Skeletal muscle cell (primary cell): ENCODE results near the gene IKZF1.

Source experiments
- DNase-seq: peaks from one replicate; pipeline ENCODE4 v3.0.0-alpha.2; 2010; ENCODE audit warnings: low read depth
- H3K4me3 ChIP-seq: 2 replicates; pipeline ENCODE4 v1.5.1; 2011; ENCODE audit warnings: low read depth, mild to moderate bottlenecking, control low read depth, low read length, moderate library complexity

Gene IKZF1

DNA sequence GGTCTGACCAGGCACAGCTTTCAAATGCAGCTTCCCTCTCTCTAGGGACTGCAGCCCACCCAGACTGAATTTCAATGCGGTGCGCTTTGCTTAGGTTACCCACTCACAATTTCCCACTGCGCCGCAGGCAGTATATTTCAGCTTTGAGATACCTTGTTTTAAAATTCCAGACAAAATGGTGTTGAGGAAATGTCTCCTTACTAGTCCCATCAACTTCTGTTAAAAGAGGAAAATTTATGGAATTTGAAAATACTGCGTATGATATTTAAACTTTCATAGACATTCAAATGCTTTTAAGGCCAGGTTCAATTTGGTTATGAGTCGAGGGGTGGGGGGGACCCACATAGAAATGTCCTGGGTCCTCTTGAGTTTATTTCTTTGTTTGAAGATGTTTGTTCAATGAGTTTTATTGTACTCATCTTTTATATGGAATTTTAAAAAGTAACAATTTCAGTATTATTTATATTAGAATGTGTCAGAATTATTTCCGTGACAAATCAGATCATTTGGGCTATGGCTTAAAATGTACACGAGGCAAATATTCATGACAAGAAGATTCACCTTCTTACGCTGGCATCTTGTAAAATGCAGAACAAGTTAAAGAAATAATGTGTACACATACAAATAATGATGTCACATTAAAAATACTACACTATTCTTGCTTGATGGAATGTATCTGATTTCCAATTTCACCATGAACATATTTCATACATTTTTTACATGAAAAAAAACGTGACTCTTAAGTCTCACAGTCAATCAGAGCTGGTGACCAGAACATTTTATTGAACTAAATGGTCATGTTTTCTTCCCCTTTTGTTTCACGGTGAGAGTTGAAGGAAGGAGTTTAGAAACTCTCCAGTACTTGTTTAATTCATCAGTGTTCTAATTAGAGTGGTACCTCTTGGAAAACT lies 1.3 kb downstream of the IKZF1 start:
- no peak for DNase-seq
- no peak overlapping the region for H3K4me3 ChIP-seq

DNA sequence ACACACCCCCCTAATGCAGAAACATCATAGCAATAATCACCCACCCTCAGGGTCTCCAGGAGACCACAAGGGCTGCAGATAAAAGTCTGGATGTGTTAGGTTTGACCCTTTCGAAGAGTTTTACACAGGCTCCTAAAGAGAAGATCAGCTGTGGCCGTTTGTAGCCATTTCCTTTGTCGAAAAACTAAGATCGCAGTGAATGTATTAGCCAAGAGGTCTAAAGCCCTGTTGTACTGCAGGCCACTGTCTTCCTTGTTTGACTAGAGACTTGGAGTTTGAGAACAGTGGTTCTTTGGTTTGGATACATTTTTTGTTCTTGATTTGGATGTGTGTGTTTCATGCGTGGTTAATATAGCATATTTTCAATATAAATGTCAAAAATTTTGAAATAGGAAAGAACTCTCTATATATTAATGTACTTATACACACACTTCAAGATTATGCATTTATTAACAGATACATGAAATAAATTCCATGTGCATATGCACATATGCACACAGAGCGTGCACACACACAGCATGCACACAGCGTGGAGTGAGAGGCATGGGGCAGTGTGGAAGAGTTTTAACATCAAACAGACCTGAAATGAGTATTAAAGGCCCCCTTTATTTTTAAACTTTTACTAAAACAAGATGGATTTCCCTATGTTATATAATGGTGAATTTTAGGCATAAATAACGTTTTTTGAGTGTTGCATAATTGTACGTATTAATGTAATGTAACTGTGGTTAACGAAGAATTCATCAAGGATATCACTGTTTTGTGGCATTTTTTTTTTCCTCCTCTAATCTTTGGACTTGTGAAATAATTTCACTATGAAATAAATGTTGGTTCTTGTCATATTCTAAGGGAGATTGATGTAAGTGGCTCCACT lies 2.2 kb downstream of the IKZF1 start:
- DNase-seq: no peak
- no peak overlapping the region for H3K4me3 ChIP-seq

- no peak overlapping the region for H3K4me3 ChIP-seq
Observed at GRCh38 chr7:50307368-50308032, 3.0 kb downstream of the IKZF1 start.

DNA sequence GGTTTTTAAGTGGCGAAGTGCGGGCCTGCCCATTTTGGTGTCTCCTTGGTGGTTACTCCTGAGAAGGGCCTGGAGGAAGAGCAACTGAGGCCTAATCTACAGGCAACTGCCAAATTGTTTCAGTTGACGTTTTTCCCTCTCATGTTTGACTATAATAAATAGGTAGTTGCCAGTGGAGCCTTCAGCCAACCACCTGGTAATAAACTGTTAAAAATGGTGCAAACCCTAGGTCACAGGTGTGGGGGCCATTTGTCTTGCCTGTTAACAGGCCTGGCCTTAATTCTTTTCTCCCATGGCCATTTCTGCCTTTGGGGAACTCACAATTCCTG lies 3.7 kb downstream of the IKZF1 start:
- no peak for DNase-seq
- no peak overlapping the region for H3K4me3 ChIP-seq

More at GRCh38 chr7:50307368-50308032, 3.0 kb downstream of the IKZF1 start:
- DNase-seq: no peak

GRCh38 chr7:50308532-50309385 lies 4.2 kb downstream of the IKZF1 start:
- no peak overlapping the region for H3K4me3 ChIP-seq
- no peak for DNase-seq

GRCh38 chr7:50309721-50310120 lies 5.2 kb downstream of the IKZF1 start:
- DNase-seq: no peak
- no peak overlapping the region for H3K4me3 ChIP-seq

GRCh38 chr7:50310361-50310760 lies 5.8 kb downstream of the IKZF1 start:
- no peak overlapping the region for H3K4me3 ChIP-seq

DNA sequence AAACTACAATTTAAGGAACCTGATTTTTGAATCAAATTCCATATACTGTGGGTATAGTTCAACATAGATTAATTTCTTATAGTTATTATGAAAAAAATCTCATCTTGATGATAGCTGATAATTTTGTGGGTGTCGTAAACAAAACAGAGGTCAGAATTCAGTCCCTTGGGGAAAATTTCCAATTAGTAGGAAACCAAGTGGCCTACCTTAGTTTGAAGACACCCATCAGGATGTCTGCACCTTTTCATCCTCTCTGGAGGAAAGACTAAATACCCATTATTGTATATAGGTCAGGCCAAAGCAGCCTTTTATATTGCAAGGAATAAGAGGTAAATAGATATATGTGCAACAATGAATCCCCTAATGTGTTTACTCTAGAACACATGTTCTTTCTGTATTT lies 6.4 kb downstream of the IKZF1 start:
- no peak for DNase-seq
- H3K4me3 ChIP-seq: no peak overlapping the region

More at GRCh38 chr7:50310361-50310760, 5.8 kb downstream of the IKZF1 start:
- DNase-seq: no peak

GRCh38 chr7:50312250-50313162 lies 8.0 kb downstream of the IKZF1 start:
- DNase-seq: no peak
- no peak overlapping the region for H3K4me3 ChIP-seq

- DNase-seq: no peak
- H3K4me3 ChIP-seq: no peak overlapping the region
Observed at GRCh38 chr7:50314836-50315592, 10.5 kb downstream of the IKZF1 start.

- no peak for DNase-seq
- no peak overlapping the region for H3K4me3 ChIP-seq
Observed at GRCh38 chr7:50315739-50316671, 11.5 kb downstream of the IKZF1 start.

DNA sequence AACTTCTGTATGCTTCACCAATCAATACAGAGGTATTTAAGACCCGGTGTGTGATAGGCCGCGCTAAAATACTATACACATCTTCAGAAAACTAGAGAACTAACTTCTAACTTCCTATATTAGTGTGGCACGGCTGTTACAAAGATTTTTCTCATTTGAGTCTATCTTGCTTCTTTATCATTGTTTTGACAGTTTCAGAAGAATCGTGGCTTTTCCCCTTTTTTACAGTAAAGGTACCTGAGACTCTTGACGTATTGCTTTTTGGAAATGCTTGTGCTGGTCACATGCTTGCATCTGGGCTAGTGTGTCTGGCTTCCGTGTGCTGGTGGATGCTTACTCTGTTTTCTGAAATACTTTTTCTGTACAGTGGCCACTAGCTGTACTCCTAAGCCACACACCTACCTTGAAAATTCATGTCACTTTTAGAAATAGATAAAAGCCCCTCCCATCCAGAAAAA lies 12.7 kb downstream of the IKZF1 start:
- no peak for DNase-seq
- H3K4me3 ChIP-seq: no peak overlapping the region

GRCh38 chr7:50317697-50318669 lies 13.5 kb downstream of the IKZF1 start:
- H3K4me3 ChIP-seq: no peak overlapping the region
- DNase-seq: no peak

DNA sequence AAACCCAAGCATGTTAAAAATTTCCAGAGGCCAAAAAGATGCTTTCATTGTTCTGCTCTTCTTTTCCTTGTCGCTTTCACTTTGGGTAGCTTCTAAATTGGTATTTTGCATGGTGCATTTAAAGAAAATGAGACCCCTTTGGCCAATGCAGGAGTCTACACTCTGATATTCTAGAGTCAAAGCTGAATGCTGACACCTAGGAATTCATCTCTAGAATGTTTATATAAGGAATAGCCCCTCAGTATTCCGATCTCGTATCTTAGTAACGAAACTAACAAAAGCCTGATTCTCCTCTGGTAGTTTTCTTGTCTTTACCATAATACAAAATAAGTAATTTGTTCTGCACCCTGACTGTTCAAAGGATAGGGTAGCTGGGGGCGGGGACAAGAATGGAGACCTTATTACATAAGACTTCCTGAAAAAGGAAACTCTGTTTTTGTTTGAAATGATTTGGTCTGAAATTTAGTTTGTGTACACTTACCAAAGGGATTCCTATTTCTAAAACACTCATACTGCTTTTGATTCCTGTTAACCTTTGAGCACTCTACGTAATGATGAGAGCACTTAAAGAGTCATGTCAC lies 17.1 kb downstream of the IKZF1 start:
- H3K4me3 ChIP-seq: no peak overlapping the region
- no peak for DNase-seq

GRCh38 chr7:50324113-50324512 lies 19.6 kb downstream of the IKZF1 start:
- no peak overlapping the region for H3K4me3 ChIP-seq
- no peak for DNase-seq
